PFSK-1 (cell line): ENCODE data around the gene GLIS1.

Source experiments
- FOXP2 ChIP-seq: optimal IDR thresholded peaks from 2 replicates; pipeline ENCODE3; 2011; ENCODE audit warnings: borderline replicate concordance, control low read depth, inconsistent platforms; ENCODE audit not compliant: insufficient read depth; ENCODE audit errors: extremely low read length, extremely low read depth
- POLR2AphosphoS5 ChIP-seq: IDR thresholded peaks from 2 replicates; pipeline ENCODE4 v1.6.1; 2012; ENCODE audit warnings: low read depth, mild to moderate bottlenecking, control low read depth, low read length, moderate library complexity
- REST ChIP-seq, 2 experiments: IDR thresholded peaks; 2 replicates each; pipeline versions ENCODE4 v1.6.1 to v1.8.0; 2011 to 2012; ENCODE audit warnings: low read depth in 2 of 2, low read length in 2 of 2, control low read depth in 1 of 2, inconsistent platforms in 1 of 2, mild to moderate bottlenecking in 1 of 2, moderate library complexity in 1 of 2; ENCODE audit not compliant: insufficient read depth in 1 of 2
- SIN3A ChIP-seq: IDR thresholded peaks from 2 replicates; pipeline ENCODE4 v1.6.1; 2012; ENCODE audit warnings: mild to moderate bottlenecking, low read length, moderate library complexity, borderline replicate concordance; ENCODE audit not compliant: insufficient read depth
- TAF1 ChIP-seq: IDR thresholded peaks from 2 replicates; pipeline ENCODE4 v1.6.1; 2012; ENCODE audit warnings: low read length, control low read depth, borderline replicate concordance; ENCODE audit not compliant: insufficient read depth

GLIS1 gene

GRCh38 chr1:53529555-53529954, 209.4 kb downstream of the GLIS1 start:
- no peak for TF ChIP-seq REST (IDR thresholded peaks at IDR 0.05; ENCODE audit: insufficient read depth in 1 of 2, low read depth in 2 of 2, low read length in 2 of 2)
- no peak for TF ChIP-seq POLR2AphosphoS5
- TF ChIP-seq SIN3A, result no peak
- TF ChIP-seq FOXP2, result no peak
- no peak for TF ChIP-seq TAF1

GRCh38 chr1:53527368-53527767, 211.6 kb downstream of the GLIS1 start:
- no peak for TF ChIP-seq FOXP2
- no peak for TF ChIP-seq TAF1
- no peak for TF ChIP-seq POLR2AphosphoS5
- no peak for TF ChIP-seq REST (IDR thresholded peaks at IDR 0.05; ENCODE audit: insufficient read depth in 1 of 2, low read depth in 2 of 2, low read length in 2 of 2)
- no peak for TF ChIP-seq SIN3A

DNA sequence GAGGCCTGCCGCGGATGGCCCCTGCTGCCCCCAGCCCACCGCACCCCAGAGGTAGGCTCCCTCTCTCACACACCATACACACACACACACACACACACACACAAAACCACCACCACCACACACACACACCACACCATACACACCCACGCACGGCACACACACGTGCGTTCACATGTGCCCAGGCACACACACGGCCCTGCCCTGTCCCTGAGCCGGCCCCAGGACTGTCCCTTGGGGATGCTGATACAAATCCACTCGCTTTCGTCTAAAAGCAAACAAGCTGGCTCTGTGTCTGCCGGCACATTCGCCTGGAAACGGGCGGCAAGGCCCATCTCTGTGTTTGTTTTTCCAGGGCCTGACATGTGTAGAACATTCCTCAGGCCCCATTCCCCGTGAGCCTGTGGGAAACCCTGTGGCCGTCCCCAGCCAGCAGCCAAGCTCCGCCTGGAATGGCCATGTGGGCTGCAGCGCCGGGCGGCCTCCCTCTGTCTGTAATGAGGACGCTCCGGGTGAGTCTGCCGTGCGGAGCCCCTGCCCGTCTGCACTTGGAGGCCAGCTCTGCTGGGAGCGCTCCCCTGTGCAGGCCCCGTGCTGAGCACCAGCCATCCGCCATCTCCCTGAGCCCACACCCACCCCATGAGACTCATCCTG, 212.4 kb downstream of the GLIS1 start:
- TF ChIP-seq SIN3A, result no peak
- TF ChIP-seq REST (IDR thresholded peaks at IDR 0.05; ENCODE audit: insufficient read depth in 1 of 2, low read depth in 2 of 2, low read length in 2 of 2), result no peak
- no peak for TF ChIP-seq FOXP2
- no peak for TF ChIP-seq TAF1
- TF ChIP-seq POLR2AphosphoS5, result no peak

DNA sequence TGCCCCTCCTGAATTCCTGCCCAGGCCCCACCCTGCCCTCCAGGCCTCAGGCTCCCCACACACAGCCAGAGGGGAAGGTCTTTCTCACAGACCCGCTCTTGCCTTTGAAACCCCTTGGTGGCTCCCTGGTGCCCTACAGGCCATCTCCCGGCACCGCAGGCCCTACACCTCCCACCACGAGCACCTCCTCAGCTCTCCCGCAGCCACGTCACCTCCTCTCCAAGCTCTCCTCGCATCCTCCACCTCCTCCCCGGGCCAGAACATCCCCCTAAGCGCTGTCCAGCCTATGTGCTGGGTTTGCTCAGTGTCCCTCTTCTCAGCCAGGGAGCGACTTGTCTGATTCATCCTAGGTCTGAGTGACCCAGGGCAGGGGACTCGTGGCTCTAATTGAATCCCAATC, 213.4 kb downstream of the GLIS1 start:
- TF ChIP-seq FOXP2 (no peak), SIN3A (no peak), REST (IDR thresholded peaks at IDR 0.05; ENCODE audit: insufficient read depth in 1 of 2, low read depth in 2 of 2, low read length in 2 of 2) (no peak), TAF1 (no peak), POLR2AphosphoS5 (no peak)
